Lung microvascular endothelial cell (primary cell): Measurements from ENCODE around the gene DNAI1. TPM values are rescaled to one million over a fixed set of nuclear protein-coding genes. Genes with fewer than 3 reads are reported as not detected.

Experiments
- DNase-seq, 2 donors: peaks; one replicate each; pipeline versions ENCODE4 v3.0.0 to v3.0.0-alpha.2; 2010; ENCODE audit warnings: low read depth in 2 of 2
- total RNA-seq: library from RNA; depleted of rRNA; stranded (reverse); fragments of >200 nt; gene quantifications from 2 replicates; pipeline ENCODE4 v1.2.1, GENCODE V29; 2014

The DNAI1 gene
- total RNA-seq, 1 donor from 2014 or later, result not detected

DNA sequence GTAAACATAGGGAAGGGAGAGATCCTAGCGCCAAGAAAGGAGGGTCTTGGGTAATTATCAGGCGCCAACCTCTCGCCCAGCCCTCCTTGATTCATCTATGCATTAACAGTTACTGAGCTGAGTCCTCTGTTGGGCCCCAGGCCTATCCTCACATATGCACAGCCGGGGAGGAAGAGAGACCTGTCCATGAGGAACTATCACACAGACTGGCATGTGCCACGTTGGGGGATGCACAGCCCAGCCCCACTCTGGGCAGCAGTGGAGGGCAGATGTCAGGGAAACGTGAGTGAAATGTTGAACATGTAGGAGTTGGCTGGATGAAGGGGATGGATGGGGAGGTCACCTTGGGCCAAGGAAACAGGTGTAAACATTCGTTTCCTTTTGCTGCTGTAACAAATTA, 82.9 kb downstream of the DNAI1 start:
- no peak for DNase-seq

DNA sequence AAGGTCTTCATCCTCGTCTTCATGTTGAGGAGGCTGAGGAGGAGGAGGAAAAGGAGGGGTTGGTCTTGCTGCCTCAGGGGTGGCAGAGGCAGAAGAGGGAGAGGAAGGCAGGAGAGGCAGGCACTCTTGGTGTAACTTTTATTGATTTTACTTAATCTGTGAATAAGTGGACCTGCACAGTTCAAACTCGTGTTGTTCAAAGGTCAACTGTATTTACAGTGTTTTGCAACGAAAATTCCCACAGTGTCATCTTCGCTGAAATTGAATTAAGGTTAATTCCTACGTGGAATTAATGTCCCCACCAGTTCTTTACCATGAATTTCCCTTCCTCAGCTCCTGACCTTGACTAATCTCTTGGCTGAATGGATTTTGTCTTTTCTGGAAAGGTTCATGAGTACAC, 85.4 kb downstream of the DNAI1 start:
- no peak for DNase-seq

DNA sequence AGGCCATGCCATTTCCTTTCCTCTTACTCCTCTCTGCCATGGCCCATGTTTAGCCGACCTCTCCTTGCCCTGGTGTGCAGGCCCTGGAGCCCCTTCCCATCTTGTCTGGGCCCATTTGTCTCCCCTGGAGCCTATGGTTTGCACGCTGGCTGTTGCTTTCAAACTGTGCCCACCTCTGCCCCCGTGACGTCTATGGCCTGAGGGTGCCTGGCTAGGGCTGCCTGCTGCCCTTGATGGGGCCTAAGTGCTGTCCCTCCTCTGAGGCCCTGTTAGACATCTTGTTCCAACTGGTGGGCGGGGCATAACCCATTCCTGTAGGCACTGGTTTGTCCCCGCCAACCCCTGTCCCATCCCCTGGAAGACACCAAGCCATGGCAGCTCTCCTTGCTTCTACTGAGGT, 86.9 kb downstream of the DNAI1 start:
- no peak for DNase-seq

DNA sequence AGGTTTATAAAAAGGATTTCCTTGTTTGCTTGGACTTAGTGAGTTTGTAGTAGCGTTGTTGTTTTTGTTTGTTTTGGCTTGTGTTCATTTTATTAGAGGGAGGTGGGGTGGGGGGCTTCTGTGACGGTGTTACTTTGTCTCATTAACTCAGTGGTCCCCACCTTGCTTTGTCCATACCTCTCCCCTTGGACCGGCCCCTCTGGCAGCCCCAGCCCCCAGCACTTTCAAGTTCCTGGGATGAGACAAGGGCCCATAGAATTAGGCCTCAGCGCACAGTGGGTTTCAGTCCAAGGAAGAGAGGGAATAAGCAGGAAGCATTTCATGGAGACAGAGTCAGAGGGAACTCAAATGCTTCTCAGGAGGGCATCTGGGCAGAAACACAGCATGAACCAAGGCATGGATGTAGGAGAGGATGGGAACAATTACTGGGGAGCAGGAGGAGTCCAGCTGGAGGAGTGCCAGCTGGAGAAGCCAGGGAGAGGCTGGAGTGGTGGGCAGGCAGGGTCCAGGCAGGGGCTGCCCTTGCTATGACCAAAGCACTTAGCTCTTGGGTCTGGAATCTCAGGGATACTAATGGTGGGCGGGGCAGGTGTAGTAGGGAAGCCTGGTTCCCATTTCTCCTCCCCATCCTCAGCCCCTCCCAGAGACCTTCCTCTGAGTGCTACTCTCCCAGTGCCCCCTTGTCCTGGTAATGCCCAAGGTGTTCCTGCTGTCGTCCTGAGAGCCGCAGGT, 87.7 kb downstream of the DNAI1 start:
- DNase-seq, result no peak

DNA sequence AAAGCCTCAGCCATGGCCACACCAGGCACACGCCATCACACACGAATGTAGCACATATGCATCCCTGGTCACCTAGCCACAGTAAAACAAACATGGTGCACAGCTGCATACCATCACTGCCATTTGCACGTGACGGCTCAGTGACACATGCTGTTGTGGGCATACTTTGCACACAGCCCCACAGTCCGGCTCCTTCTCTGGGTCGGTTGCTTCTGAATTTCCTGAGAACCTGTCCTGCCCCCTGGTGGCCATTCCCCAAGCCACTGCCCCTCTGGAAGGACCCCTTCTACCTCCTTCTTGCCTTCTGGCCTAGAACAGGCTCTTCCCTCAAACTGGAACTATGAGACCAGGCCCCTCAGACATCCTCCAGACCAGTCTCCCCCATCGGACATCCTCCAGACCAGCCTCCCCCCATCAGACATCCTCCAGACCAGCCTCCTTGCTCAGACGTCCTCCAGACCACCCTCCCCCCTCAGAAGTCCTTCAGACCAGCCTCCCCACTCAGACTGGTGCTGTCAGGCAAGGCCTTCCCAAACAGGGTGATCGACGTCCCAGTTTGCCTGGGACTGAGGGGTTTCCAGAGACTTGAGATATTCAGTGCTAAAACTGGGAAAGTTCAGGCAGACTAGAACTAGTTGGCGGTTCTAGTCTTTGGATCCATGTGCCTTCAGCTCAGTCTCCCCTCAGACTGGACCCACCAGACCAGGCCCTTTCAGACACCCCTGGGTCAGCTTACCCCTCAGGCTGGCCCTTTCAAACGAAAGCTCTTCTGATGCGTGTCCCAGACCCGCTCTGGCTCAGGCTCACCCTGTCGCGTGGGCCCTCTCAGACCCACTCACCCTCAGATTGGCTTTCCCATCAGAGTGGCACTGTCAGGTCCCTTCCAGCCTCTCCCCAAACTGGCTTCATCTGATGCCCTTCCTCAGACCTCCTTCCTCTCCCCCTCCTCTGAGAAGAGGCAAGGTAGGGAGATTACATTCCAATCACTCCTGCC, 88.5 kb downstream of the DNAI1 start:
- DNase-seq, result peak; percentile 73 to 84

DNA sequence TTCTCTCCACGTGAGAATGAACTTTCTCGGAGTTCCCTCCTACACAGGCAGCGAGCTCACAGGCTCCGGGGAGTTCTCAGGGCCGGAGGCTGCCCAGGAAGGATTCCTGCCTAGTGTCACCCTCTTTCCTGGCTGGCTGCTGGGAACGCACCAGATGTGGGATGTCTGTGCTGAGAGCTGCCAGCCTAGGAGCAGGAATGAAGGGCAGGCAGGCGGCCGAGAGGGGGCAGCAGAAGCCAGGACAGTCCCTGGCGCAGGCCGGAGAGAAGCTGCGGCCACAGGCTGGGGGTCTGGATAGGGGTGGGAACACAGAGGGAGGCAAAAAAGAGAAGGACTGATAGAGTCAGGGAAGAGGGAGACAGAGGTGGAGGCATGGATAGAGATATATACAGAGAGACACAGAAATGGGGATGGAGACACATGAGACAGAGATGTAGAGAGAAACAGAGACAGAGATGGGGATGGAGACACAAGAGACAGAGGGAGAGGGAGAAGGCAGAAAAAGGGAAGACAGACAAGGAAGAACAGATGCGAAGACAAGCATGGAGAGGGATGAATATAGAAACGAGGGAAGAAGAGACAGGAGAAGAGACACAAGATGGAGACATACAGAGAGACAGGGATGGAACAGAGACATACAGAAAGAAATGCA, 89.5 kb downstream of the DNAI1 start:
- DNase-seq, result peak; percentile 57 to 77

DNA sequence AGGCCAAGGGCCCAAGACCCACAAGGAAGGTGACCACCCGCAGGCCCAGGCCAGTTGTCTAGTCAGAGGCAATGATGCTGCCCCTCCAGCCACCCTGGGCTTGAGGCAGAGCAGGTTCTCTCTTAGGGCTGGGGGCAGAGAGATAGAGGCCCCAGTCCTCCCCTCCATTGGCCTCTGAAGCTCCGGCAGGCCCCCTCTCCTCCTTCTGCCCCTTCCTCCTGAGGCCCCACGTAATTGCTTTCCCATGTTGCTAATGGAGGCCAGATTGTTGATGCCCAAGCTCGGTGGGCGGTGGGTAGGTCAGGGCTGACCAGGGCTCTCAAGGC, 90.8 kb downstream of the DNAI1 start:
- no peak for DNase-seq

DNA sequence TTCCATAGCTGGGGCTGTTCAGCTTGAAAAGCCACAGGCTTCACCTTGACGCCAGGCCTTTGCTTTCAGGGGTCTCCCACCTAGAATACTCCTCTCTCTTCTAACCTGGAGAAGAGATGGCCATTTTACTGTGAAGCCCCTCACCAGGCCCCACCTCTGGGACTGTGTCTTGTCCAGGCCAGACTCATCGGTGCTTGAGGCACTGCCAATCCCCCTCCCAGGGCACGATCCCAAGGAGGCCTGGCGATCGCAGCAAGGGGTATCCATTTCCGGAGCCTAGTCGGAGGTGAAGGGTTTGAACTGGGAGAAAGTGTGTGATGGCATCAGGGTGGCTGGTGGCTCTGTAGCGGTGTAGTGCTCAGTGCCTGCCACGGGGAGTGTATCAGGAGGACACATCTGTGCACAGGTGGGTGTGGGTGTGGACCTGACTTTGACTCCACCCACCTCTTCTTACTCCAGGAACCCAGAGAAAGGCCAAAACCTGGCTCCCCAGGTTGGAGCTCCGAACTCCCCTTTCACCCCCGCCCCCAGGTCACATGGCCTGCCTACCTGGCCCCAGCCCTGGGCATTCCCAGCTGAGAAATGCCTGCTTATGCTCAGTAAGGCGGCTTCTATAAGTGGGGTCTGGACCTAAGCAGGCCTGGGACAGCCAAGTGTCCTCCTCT, 91.5 kb downstream of the DNAI1 start:
- no peak for DNase-seq

DNA sequence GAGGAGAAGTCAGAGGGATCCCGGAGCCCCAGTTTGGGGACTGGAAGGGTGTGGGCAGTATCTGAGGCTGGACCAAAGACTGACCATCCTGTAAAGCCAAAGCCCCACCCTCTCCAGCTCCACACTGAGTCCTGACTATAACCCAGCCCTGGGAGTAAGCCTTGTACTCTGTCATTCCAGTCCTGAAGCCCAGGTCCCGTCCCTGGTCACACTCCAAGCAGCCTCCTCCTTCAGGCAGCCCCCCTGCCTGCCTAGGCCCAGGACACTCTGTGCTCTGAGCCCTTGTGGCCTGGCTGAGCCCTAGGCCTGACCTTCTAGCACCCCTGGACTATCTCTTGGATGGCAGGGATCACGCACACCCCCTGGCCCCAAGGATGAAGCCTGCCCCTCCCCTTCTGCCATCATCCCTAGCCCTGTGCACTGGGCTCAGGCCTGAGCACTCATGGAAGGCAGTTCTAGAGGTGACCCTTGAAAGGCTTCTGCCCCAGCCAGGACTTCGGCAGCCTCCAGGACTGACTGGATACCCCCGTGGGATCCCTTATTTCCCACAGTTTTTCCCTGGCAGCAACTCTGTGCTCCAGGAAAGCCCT, 92.2 kb downstream of the DNAI1 start:
- DNase-seq, result no peak

DNA sequence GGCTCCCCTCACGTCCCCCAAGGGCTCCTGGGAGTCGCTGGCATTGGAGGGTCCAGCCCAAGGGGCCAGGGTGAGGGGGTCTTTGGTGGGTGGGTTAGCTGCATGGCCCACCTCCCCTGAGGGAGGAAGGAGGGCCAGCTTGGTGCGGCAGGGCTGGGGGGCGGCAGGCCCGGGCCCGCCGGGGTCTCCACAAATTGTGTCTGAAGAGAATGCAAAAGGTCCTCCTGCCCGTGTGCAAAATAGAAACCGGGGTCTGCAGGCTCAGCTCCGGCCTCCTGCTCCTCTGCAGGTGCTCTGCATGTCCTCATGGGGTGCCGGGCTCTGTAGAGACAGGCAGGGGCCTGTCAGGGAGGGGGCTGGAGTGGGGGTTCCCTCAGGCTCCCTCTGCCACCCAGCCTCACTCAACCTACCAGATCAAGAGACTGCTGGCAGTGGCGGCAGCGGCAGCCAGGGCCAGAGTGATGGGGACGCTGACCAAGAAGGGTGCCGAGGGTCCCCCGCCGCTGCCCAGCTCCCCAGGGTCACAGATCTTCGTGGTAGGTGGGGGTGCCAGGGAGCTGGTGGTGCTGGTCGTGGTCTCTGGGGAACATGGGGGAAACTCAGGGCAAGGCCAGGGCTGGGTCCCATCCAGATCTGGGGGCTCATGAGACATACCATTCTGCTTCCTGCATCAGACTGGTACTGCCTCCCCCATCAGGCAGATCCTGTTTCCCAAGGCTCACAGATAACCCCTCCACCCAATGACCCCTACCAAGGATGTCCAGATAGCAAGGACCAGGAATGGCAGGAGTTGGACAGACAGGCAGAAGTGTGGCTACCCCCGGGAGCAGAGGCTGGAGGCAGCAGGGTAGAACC, 93.4 kb downstream of the DNAI1 start:
- no peak for DNase-seq

DNA sequence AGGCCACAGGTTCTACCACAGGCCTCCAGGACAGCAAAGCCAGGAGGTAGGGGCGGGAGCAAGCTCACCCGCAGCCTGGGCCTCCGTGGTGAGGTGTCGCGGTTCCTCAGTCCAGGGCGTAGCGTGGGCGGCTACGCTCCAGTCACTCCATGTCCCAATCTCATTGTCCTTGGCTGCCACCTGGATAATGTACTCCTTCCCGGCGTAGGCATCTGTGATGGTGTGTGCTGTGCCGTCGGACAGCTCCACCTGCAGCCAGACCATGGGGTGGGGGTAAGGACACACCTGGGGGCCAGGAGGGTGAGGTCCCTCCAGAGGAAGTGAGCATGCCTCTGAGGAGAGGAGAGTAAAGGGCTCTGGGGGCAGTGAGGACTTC, 94.0 kb downstream of the DNAI1 start:
- no peak for DNase-seq

DNA sequence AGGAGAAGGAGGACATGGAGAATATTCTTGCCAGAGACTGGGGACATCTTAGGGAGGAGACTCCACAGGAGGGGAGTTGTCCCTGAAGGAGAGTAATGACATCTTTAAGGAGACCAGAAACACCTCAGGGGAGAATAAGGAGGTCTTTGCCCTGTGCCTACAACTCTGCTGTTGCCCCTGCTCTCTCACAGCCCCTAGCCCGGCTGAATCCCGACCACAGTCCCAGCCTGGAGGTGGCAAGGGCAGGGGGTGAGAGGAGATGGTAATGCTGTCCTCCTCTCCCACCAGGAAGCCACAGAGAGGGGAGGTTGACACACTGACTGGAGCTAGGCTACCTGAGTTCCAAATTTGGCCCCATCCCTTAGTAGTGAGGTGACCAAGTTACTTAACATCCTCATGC, 94.4 kb downstream of the DNAI1 start:
- no peak for DNase-seq

DNA sequence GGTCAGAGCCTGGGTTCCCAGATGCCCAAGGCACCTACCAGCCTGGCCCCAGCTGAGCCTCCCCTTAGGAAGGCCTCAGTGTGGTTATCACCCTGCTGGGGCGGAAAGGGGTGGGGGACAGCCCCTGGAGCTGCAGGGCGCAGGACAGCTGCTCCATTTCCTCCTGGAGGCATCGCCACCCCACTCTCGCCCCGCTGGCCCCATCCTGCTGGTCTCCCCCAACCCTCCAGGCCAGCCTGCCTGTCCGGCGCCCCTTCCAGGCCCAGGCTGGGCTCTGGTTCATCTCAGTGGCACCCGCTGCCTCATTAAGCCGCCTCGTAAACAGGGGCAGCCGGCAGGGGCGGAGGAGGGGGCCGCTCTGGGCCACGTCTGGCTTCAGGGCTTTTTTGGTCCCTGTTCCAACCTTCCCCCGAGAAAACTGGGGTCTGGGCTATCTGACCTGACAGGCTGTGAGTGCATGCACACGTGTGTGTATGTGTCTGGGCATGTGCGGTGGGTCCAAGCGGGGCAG, 95.0 kb downstream of the DNAI1 start:
- DNase-seq, result no peak

DNA sequence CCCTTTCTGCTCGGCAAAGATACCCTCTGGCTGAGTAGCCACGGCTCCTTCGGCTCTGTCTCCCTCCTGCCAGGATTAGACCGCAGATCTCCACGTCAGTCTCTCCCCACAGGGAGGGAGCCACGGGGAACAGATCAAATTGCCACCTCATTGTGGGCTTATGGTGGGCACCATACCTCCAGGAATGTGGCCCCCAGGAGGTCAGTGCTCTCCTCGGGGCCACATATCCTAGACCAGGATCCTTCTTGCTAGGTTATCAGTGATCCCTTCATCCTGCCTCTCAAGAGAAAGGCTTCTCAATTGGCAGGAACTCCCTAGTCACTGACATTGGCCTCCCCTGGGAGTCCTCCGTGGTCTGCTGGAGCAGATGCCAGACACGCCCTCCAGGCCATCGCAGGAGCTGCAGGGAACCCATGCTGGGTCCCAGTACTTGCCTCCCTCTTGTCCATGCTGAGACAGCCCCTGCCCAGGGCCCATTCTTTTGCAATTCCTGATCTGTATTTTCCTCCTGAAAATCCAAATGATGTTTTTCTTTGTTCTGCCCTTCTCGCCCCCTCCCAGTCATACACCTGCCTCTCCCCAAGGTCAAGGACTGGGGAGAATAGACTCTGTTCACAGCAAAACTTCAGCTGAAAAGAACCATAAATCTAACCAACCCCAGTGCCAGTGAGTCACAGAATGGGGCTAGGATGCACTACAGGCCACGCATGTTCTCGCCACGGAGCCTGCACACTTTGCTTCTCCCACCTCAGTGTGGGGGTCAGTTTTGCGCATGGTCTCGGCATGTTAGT, 95.8 kb downstream of the DNAI1 start:
- no peak for DNase-seq

DNA sequence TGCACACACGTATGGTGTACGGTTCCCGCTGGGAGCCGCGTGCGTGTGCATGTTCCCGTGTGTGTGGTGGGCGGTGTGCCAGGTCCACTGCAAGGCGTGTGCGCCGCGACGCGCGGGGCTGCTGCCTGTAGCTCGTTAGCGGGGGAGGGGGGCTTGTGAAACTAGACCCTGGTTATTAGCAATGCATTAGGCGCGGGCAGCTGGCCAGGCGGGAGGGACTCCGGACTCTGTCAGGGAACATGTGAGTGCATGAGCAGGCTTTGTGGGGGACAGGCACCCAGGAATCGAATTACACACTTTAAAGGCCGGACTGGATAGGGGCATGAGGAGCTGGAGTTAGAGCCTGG, 96.4 kb downstream of the DNAI1 start:
- DNase-seq, result no peak

DNA sequence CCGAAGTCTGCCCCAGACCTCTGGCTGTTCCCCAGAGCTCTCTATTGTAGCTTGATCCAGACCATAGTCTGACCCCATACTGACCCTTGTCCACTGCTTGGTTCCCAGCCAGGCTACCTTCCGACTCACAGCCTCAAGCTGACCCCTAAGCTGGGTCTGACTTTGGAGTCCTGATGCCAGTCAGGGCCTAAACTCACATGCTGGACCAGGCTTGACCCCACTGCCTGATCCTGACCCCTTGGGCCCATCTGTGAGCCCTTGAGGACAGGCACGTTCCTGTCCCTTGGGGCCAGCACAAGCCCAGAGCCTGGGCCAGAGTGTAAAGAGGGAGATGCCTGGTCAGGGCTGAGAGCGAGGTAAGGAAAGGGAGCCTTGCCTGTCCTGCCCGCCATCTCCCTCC, 96.9 kb downstream of the DNAI1 start:
- no peak for DNase-seq

DNA sequence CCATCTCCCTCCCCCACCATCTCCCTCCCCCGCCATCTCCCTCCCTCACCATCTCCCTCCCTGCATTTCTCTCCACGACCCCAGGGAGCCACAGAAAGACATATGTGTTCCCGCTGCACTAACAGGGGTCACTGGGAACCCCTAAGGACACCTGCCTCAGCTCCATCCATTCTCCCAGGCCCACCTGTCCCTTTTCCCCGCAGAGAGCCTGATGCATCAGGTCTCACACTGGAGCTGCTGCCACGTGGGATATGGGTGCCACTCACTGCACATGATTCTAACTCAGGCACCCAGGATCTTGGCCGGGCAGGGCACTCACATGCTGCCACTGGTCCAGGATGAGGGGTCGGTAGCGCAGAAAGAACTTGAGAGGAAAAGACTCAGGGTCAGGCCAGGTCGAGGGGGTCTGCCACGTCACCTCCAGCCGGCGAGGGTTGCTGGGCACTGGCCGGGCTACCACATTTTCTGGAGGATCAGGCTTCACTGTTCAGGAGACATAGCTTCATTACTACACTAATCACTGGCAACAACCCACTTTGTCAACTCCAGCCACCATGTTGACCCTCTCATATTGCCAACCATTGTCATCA, 97.4 kb downstream of the DNAI1 start:
- no peak for DNase-seq

DNA sequence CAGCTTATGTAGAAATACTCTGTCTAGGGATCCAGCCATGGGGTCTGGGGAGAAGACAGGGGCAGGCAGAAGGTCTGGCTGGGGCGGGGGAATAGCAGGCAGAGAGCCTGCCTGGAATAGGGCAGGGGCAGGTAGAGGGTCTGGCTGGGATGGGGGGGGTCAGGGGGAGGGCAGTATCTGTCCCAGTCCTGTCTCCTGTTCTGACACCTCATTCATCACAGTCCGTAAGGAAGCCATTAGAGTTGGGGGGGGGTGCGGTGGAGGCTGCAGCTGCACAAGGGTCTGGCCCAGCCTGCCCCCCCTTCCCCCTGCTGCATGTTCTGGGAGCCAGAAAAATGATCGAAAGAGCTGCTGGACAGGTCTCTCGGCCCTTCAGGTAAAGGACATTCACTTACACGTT, 98.3 kb downstream of the DNAI1 start:
- DNase-seq, result no peak
